Peyer's patch (tissue), 4 donors: ENCODE data around the gene KLHL30. TPM values are rescaled to one million over a fixed set of nuclear protein-coding genes. Genes with fewer than 3 reads are reported as not detected.

Experiments
- DNase-seq, 3 donors: peaks; one replicate each; pipeline ENCODE4 v3.0.0-alpha.2; 2017 to 2019
- H3K27ac ChIP-seq, 4 donors: fragments of 200-600 bp; sonication (generic); one replicate each; pipeline ENCODE4 v1.5.1; 2016 to 2019
- H3K27me3 ChIP-seq, 2 donors: fragments of 200-600 bp; sonication (generic); one replicate each; pipeline ENCODE4 v1.5.1; 2019
- H3K36me3 ChIP-seq, 3 donors: fragments of 200-600 bp; sonication (generic); one replicate each; pipeline ENCODE4 v1.5.1; 2016 to 2019
- H3K4me1 ChIP-seq, 4 donors: fragments of 200-600 bp; sonication (generic); one replicate each; pipeline ENCODE4 v1.5.1; 2016 to 2019
- H3K4me3 ChIP-seq, 4 donors: fragments of 200-600 bp; sonication (generic); 1 replicate in 3 of 4; 2 replicates in 1 of 4; pipeline ENCODE4 v1.5.1; 2016 to 2019; ENCODE audit warnings: mild to moderate bottlenecking in 1 of 4
- H3K9me3 ChIP-seq, 4 donors: fragments of 200-600 bp; sonication (generic); one replicate each; pipeline ENCODE4 v1.5.1; 2016 to 2019; ENCODE audit warnings: mild to moderate bottlenecking in 1 of 4
- CTCF ChIP-seq, 6 experiments: fragments of 450-650 bp in 4 of 6; fragments of 200-600 bp in 2 of 6; sonication (generic) in 1 of 6; IDR thresholded peaks; one replicate each; pipeline ENCODE4 v1.5.1; 2017 to 2019; ENCODE audit warnings: antibody characterized with exemption in 6 of 6, mild to moderate bottlenecking in 3 of 6, moderate library complexity in 1 of 6
- POLR2A ChIP-seq, 2 donors: fragments of 450-650 bp; IDR thresholded peaks; one replicate each; pipeline ENCODE4 v1.5.1; 2017; ENCODE audit warnings: antibody characterized with exemption in 2 of 2, mild to moderate bottlenecking in 2 of 2, moderate library complexity in 2 of 2
- total RNA-seq, 4 donors: library from RNA; depleted of rRNA; stranded (reverse); fragments of >200 nt; gene quantifications; one replicate each; pipeline ENCODE4 v1.1.0, GENCODE V29; 2016

Gene KLHL30
- total RNA-seq, 4 donors from 2014 or later = 0.27 to 0.28 TPM; not detected in 2

- peak in 2 of 3 donors; percentile 40 to 45 for DNase-seq
- Histone ChIP-seq H3K36me3 (no peaks in the 10 kb centered on the region), H3K27me3 (no peaks in the 10 kb centered on the region), H3K4me3 (no peak overlapping the region), H3K9me3 (no peaks in the 10 kb centered on the region), H3K4me1 (peaks cover 4 to 18% (median 7%) of the 10 kb centered on the region in 4 donors), H3K27ac (no peak overlapping the region)
- TF ChIP-seq POLR2A (IDR thresholded peaks at IDR 0.05) (no peak), CTCF (IDR thresholded peaks at IDR 0.05) (no peak)
Observed at GRCh38 chr2:238101891-238102841, 36.3 kb upstream of the KLHL30 start.

- Histone ChIP-seq H3K27ac (no peak overlapping the region), H3K36me3 (no peaks in the 10 kb centered on the region), H3K27me3 (no peaks in the 10 kb centered on the region), H3K9me3 (no peaks in the 10 kb centered on the region), H3K4me1 (peaks cover 4 to 21% (median 7%) of the 10 kb centered on the region in 4 donors), H3K4me3 (no peak overlapping the region)
- TF ChIP-seq CTCF (IDR thresholded peaks at IDR 0.05) = no peak
- peak in 1 of 3 donors; percentile 8 for DNase-seq
Observed at GRCh38 chr2:238102865-238103264, 35.6 kb upstream of the KLHL30 start.

- peak in 2 of 3 donors; percentile 38 to 40 for DNase-seq
- H3K9me3 ChIP-seq = no peaks in the 10 kb centered on the region
- TF ChIP-seq CTCF (IDR thresholded peaks at IDR 0.05) = no peak
- TF ChIP-seq POLR2A (IDR thresholded peaks at IDR 0.05) = no peak
- no peak overlapping the region for H3K27ac ChIP-seq
- no peaks in the 10 kb centered on the region for H3K36me3 ChIP-seq
- H3K27me3 ChIP-seq = no peaks in the 10 kb centered on the region
- peaks cover 4 to 29% (median 6%) of the 10 kb centered on the region in 4 donors for H3K4me1 ChIP-seq
- no peak overlapping the region for H3K4me3 ChIP-seq
Observed at GRCh38 chr2:238103465-238104225, 34.8 kb upstream of the KLHL30 start.

GRCh38 chr2:238104226-238104690, 34.2 kb upstream of the KLHL30 start:
- no peak overlapping the region for H3K4me3 ChIP-seq
- H3K9me3 ChIP-seq = no peaks in the 10 kb centered on the region
- H3K4me1 ChIP-seq = peaks cover under 1 to 29% (median 4%) of the 10 kb centered on the region in 4 donors
- TF ChIP-seq POLR2A (IDR thresholded peaks at IDR 0.05) = no peak
- no peak for TF ChIP-seq CTCF (IDR thresholded peaks at IDR 0.05)
- no peaks in the 10 kb centered on the region for H3K27me3 ChIP-seq
- no peak overlapping the region for H3K27ac ChIP-seq
- DNase-seq = peak in 1 of 3 donors; percentile 33
- no peaks in the 10 kb centered on the region for H3K36me3 ChIP-seq

GRCh38 chr2:238104691-238105371, 33.6 kb upstream of the KLHL30 start:
- peak in 2 of 3 donors; percentile 40 to 41 for DNase-seq
- no peaks in the 10 kb centered on the region for H3K27me3 ChIP-seq

More at GRCh38 chr2:238104691-238105371, 33.6 kb upstream of the KLHL30 start:
- Histone ChIP-seq H3K27ac (no peak overlapping the region), H3K4me1 (peaks cover 0 to 27% (median 6%) of the 10 kb centered on the region in 4 donors), H3K36me3 (no peaks in the 10 kb centered on the region), H3K4me3 (no peak overlapping the region), H3K9me3 (no peaks in the 10 kb centered on the region)
- TF ChIP-seq CTCF (IDR thresholded peaks at IDR 0.05) (no peak), POLR2A (IDR thresholded peaks at IDR 0.05) (no peak)
